Right lobe of liver (tissue), 4 donors: Measurements from ENCODE around the gene BSG.

Source experiments
- CTCF ChIP-seq, 4 donors: fragments of 200-600 bp in 3 of 4; fragments of 450-650 bp in 1 of 4; IDR thresholded peaks; one replicate each; pipeline versions ENCODE4 v1.5.1 to v1.8.0; 2016 to 2022; ENCODE audit warnings: antibody characterized with exemption in 4 of 4, mild to moderate bottlenecking in 2 of 4
- POLR2A ChIP-seq: fragments of 450-650 bp; IDR thresholded peaks from one replicate; pipeline ENCODE4 v1.6.1; 2017; ENCODE audit warnings: antibody characterized with exemption, mild to moderate bottlenecking
- donor health status: DM: no; HTN: no; CAD: no.
- donor health status: DM: no; HTN: no; CAD: no.
- donor health status: DM: no; HTN: yes; CAD: no.

- TF ChIP-seq CTCF (IDR thresholded peaks at IDR 0.05) (peak; percentile 23 to 44 (median 36)), POLR2A (no peak)
Measured at GRCh38 chr19:535017-535835, 37.2 kb upstream of the BSG start.
